Measurements from ENCODE around the gene FBXO24. TPM values are rescaled to one million over a fixed set of nuclear protein-coding genes. Genes with fewer than 3 reads are reported as not detected.

The FBXO24 gene
- total RNA-seq, 1 donor from 2014 or later, result 0.61 TPM

- Mint-ChIP-seq H3K36me3 (ENCODE audit: low read depth) (peaks cover 5% of the 10 kb centered on the region), H3K27me3 (ENCODE audit: low read depth) (no peaks in the 10 kb centered on the region), H3K9me3 (no peaks in the 10 kb centered on the region), H3K4me1 (no peaks in the 10 kb centered on the region), H3K4me3 (no peak overlapping the region), H3K27ac (ENCODE audit: unreplicated experiment) (no peak overlapping the region)
- TF ChIP-seq CTCF (conservative IDR thresholded peaks at IDR 0.05), result no peak
- DNase-seq (ENCODE audit: low read depth, low spot score), result no peak
These were observed 33.1 kb upstream of the FBXO24 start for GRCh38 chr7:100553032-100553431.

- peaks cover 4% of the 10 kb centered on the region for H3K4me1 Mint-ChIP-seq
- H3K27ac Mint-ChIP-seq (ENCODE audit: unreplicated experiment), result no peak overlapping the region
- DNase-seq (ENCODE audit: low read depth, low spot score), result no peak
- no peak overlapping the region for H3K4me3 Mint-ChIP-seq
- TF ChIP-seq CTCF (conservative IDR thresholded peaks at IDR 0.05), result no peak
- no peaks in the 10 kb centered on the region for H3K27me3 Mint-ChIP-seq (ENCODE audit: low read depth)
- H3K36me3 Mint-ChIP-seq (ENCODE audit: low read depth), result peaks cover 3% of the 10 kb centered on the region
- no peaks in the 10 kb centered on the region for H3K9me3 Mint-ChIP-seq
These were observed 30.4 kb upstream of the FBXO24 start for GRCh38 chr7:100555701-100556100.

- H3K36me3 Mint-ChIP-seq (ENCODE audit: low read depth), result peaks cover 3% of the 10 kb centered on the region
- no peak for DNase-seq (ENCODE audit: low read depth, low spot score)
- no peaks in the 10 kb centered on the region for H3K27me3 Mint-ChIP-seq (ENCODE audit: low read depth)
- no peaks in the 10 kb centered on the region for H3K9me3 Mint-ChIP-seq
- no peak for TF ChIP-seq CTCF (conservative IDR thresholded peaks at IDR 0.05)
- H3K27ac Mint-ChIP-seq (ENCODE audit: unreplicated experiment), result no peak overlapping the region
- H3K4me1 Mint-ChIP-seq, result peaks cover 4% of the 10 kb centered on the region
- no peak overlapping the region for H3K4me3 Mint-ChIP-seq
These were observed 29.6 kb upstream of the FBXO24 start for GRCh38 chr7:100556541-100556940.

- Mint-ChIP-seq H3K27ac (ENCODE audit: unreplicated experiment) (no peak overlapping the region), H3K4me3 (no peak overlapping the region), H3K4me1 (peaks cover 8% of the 10 kb centered on the region), H3K36me3 (ENCODE audit: low read depth) (no peaks in the 10 kb centered on the region), H3K27me3 (ENCODE audit: low read depth) (no peaks in the 10 kb centered on the region), H3K9me3 (no peaks in the 10 kb centered on the region)
- DNase-seq (ENCODE audit: low read depth, low spot score), result no peak
- TF ChIP-seq CTCF (conservative IDR thresholded peaks at IDR 0.05), result no peak
These were observed 27.0 kb upstream of the FBXO24 start for GRCh38 chr7:100559127-100559526.

- DNase-seq (ENCODE audit: low read depth, low spot score), result no peak
- no peak overlapping the region for H3K27ac Mint-ChIP-seq (ENCODE audit: unreplicated experiment)
- TF ChIP-seq CTCF (conservative IDR thresholded peaks at IDR 0.05), result no peak
- H3K9me3 Mint-ChIP-seq, result no peaks in the 10 kb centered on the region
- no peak overlapping the region for H3K4me3 Mint-ChIP-seq
- H3K4me1 Mint-ChIP-seq, result peaks cover 9% of the 10 kb centered on the region
- no peaks in the 10 kb centered on the region for H3K27me3 Mint-ChIP-seq (ENCODE audit: low read depth)
- H3K36me3 Mint-ChIP-seq (ENCODE audit: low read depth), result no peaks in the 10 kb centered on the region
These were observed 24.5 kb upstream of the FBXO24 start for GRCh38 chr7:100561491-100562194.
